IPS DF 4.7 (cell line): ENCODE measurements around the gene ITGA1.

ENCODE experiments used
- DNase-seq: peaks from one replicate; pipeline ENCODE4 v3.0.0-alpha.2; 2013; ENCODE audit warnings: low spot score; ENCODE audit errors: extremely low read depth

Gene ITGA1

DNA sequence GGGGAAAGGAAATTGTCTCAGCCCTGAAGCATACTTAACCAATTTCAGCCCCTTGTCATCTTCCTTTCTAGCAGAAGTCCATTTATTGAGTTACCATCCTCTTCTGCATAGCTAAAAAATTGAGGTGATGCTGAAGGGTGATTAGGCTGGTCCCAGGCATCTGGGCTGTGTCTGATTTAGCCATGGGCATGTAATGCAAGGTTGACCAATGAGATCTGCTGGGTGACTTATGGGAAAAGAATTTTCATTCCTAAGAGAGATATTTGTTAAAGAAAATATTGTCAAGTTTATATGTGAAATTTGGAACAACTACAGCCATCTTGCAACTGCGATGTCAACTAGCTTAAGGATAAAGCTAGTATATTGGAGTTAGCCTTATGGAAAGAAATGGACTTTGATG, 206.6 kb downstream of the ITGA1 start:
- DNase-seq, result no peak

DNA sequence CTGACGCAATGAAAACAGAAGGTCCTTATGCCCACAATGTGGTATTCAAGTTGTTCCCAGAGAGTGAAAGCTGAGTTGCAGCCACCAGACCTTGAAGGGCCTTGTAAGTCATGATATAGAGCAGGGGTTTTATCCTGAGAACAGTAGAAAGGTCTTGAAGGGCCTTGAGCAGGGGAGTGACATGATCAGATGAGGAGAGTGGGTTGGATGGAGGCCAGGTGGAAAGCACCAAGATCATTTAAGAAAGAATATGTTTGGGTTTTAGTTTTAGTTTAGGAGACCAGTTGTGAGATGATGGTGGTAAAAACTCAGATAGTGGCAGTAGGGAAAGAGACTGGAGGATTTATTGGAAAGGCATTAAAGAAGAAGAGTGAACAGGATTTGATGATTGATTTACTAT, 207.4 kb downstream of the ITGA1 start:
- DNase-seq, result no peak

DNA sequence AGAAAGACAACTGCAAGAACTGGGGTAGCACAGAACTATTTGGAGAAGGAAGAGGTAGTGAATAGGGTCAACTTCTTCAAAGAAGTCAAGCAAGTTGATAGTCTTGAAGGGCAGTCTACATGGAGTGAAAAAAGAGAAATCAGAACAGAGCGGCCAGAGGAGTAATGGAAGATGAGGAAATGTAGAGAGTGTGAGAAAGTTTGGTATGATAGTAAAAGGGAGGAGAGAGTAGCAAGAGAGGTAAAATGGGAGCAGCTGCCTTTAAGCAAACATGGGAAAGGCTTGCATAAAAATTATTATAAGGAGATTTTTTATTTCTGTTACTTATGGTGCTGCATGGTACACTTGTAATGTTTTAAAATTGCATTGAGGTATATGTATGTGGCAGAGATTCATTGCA, 208.2 kb downstream of the ITGA1 start:
- DNase-seq, result no peak

DNA sequence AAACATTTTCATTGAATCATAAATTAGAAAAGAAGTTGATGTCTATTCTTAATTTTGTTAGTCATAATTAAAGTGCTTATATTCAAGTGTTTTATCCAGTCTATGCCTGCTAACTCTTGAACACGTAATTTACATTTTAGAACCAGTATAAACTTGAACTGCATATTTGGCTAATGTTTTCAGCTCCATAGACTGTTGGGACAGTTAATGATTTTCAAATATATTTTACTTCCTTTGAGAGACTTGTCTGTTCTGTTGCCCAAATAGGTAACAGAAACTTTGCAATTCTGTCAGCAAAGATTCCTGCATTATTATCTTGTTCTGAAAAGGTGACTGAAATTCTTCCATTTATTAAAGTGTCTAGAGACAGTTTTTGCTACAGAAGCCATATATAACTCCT, 209.3 kb downstream of the ITGA1 start:
- no peak for DNase-seq

DNA sequence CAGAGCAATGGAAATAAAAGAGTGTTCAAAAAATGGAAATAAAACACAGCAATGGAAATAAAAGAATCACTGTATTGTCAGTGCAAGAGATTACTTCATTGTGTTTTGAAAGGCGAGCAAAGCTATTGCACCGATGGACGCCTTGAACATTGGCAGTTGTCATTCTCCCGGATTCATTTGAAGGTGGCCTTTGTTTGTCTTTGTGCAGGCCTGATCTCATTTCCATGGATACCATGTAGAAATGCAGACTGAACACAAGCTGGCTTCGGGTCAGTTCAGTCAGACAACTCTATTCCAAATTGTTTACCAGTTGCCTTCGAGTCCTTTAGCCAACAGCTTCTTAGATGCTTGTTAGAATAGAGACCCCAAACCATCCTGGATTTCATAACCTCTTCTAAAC, 209.7 kb downstream of the ITGA1 start:
- DNase-seq, result no peak

DNA sequence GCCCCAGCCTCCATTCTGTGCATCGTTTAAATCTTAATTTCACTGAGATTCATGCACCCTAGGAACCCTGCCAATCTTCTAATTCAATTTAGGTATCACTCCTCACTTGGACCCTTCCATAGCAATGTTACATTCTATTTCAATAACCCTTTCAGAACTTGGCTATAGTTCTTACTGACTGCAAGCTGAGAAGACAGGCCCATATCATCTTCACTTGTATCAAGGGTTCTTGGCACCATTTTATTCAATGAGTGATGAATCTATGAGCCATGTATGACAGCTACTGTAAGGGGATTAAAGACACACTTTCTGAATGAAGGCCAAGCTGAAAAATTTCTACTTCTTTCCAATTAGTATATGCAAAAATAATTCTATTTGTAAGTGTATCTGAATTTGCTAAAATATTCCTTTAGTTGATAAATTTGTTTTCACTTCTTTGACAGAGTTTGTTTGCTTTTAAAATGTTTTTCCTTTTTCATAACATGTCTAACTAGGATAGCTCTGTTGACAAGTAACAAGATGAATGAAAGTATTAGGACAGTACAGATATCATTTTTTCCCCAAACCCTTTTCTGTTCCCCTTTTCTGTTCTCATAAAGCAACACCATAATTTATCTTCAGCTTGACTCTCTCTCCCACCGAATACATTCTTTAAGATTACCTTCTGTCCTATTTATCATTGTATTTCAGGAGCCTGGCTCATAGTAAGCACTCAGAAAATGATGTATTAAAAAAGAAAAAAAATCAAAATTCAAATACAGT, 211.0 kb downstream of the ITGA1 start:
- DNase-seq, result no peak

DNA sequence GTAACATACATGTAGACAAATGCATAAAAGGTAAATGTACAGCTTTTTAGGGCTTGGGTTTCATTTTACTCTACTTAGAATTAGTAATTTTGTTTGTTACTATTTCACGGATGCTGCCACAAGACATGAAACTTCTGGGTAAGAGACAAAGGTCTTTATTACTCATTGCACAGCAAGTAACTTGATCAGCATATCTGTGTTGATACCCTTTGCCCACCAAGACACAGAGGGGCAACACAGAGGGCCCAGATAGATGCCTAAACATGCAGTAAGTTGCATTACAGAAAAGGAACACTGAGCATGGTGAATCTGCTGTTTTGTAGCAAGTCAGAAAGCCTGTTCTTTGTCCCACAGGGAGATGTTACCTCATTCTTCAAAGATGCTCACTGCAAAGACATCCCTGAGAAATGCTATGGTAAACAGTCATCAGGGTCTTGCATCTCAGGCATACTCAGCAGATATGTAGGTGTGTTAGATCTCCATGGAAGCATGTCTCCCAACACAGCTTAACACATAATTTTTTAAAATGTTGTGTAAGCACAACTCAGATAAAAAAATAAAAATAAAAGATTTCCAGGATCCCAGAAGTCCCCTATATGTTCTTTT, 211.7 kb downstream of the ITGA1 start:
- no peak for DNase-seq

DNA sequence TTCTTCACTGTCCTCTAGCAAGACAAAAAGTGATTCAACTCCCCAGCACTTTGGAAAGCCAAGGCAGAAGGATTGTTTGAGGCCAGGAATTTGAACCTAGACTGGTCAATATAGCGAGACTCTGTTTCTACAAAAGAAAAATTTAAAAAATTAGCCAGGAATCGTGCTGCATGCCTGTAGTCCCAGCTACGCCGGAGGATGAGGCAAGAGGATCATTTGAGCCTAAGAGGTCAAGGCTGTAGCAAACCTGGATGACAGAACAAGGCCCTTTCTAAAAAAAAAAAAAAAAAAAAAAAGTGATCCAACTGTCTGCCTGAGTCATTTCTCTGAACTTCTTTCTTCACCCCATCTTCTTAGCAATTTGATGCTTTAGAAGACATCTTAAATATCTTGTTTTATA, 213.8 kb downstream of the ITGA1 start:
- no peak for DNase-seq

DNA sequence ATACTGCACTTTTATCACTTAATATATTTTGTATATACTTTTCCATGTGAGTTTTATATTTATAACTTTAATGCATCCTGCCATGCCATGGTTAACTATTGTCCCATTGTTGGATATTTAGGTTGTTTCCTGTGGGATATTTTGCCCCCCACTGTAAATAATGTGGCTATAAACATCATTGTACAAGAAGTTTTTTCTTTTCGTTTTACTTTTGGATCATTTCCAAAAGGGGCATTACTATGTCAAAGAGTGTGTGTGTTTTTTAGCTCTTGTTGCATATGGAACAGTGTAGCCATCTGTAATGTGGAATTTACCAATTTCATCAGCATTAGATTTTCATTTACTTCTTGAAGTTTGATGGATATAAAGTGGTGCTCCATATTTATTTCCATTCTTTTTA, 214.8 kb downstream of the ITGA1 start:
- DNase-seq, result no peak

DNA sequence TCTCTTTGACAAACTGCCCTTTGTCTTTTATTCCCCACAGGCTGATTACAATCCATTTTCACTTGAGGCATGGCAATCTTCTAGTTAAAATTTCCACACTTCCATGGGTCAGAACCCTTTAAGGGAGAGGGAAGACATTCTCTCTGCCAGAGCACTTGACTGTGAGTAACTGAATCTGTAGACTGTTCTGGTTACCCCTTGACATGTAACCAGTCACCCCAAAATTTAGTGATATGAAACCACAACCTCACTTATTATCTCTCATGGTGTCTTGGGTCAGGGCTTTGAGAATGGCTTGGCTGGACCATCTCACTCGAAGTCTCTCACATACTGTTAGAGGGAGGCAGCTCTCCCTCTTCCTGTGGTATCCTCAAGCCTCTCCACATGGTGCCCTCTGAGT, 215.4 kb downstream of the ITGA1 start:
- DNase-seq, result no peak

DNA sequence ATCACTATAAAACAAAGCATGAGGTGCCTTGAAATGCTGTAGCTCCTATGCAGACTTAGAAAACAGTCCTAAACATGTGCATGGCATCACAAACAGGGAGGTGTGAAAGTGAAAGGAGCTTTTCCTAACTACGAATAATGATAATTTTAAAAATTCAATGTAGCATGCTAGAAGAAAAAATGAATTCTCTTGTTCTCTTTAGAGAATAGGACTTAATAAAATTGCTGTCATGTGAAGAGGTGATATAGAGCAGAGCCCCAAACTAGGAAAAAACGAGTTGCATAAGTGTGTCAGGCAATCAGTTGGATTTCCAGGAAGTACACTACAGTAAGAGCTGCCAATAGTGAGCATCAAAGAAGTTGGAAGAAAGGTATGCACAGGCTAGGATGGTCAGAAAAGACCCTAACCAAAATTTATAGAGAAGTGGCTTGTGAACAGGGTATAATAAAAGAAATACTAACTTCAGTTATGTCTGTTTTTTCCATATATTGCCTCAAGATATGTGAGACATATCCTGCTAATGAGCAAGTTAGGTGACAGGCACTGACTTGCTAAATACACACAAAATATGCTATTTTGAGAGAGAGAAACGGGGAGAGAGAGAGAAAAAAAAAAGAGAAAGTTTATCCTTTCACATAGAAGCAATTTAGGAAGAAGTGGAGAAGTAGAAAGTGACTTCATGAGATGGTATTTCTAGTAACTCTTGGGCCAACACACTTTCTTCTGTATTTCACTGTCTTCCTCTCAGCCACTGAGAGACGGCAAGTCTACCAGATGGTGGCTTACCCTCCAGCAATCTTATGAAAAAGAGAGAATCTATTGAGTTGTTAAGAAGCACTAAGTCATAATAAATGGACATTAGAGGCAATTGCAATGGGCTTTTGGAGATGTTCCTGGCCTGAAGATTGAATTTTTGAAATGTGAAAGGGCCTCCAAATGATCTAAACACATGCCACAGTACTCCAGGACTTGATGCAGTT, 219.5 kb downstream of the ITGA1 start:
- DNase-seq, result no peak

DNA sequence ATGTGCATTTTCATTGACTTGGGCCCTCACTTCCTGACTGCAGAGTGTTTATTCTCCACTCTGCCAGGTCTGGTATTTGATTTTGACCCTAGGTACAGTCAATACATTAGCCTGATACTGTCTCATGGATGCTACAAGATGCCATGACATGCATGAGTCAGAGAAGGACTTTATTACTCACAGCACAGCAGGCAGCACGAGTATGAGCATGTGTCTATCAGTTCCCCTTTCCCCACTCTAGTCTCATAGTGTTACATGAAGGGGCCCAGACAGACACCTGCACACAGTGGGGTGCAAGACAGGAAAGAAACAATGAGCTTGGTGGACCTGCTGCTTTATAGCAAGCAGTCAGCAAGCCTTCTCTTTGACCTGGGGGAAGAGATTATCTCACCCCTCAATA, 221.0 kb downstream of the ITGA1 start:
- no peak for DNase-seq
